ENCODE data around the gene ATP8B3.
A peak's percentile ranks its signal among the peaks of the same experiment; 100 is the strongest.
"Not testable (repeated sequence)": the region's sequence is repeated elsewhere in the genome, so short reads cannot be mapped to it uniquely, and the experiment has no call there.

Gene ATP8B3

DNA sequence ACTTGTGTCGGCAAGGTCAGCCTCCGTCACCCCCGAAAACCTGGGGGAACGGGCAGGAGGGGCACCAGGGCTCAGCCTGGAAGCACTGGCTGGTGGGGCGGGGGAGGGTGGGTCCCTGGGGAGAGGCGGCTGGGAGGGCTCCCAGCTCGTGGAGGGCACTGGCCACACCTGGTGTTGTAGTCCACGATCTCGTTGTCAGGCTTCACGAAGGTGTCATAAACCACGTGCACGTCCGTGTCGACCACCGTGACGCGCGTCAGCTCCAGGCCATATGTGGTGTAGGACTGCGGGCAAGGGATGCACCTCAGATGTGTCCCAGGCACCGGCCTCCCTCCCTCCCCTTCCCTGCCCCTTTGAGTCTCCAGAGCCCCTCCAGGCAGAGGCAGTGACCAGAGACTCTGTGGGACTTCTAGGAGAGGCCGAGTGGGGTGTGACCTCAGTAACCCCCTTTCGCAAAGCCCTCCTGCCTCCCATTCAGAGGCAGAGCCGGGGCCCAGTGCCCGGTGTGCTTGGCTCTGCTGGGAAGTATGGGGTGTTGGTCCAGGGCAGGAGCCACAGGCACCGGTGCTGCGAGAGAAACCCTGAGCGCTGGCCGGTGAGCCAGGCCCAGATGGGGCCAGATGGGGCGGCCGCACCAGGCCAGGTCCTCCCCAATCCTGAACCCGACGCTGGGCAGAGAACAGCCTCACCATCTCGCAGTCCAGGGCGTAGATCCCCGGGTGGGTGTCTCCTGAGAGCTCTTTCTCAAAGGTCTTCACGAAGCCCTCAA lies 4.6 kb upstream of the ATP8B3 start:
- DNase-seq, result no peak

DNA sequence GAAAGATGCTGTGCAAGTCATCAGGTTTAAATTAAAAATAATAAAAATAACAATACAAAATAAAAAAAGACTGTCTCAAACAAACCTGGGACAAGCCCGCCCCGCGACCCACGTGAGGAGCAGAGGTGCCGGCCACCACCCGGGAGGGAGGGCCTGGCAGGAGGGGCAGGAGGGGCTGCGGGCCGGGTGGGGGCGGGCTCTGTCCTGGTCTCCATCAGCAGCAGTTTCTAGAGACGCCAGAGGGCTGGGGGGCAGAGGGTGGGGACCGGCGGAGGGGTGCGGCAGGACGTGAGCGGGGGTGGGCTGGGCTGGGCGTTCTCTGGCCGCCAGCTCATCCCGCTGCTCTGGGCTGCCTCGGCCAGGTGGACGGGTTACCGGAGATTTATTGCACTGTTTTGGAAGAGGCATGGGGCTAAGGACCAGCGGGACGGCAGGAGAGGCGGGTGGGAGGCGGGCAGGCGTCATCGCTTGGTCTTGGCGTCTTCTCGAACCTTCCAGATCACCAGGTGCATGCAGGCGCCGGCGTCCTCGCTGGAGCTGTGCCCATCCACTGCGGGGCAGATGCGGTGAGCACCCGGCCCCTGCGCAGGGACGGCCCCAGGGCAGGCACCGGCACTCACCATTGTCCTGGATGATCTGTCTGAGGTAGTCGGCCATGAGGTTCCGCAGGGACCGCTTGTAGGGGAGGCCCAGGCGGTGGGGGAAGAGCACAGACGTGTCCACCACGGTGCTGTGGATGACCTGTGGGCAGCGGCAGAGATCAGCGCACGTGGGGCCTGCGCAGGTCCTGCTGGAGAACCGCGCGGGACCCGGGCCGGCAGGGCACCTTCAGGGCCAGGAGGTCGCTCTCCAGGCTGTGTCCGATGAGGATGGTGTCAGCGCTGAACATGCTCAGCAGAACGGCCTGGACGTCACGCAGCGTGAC lies 3.8 kb upstream of the ATP8B3 start:
- no peak for DNase-seq

GRCh38 chr19:1814833-1815604 lies 2.9 kb upstream of the ATP8B3 start:
- no peak for DNase-seq

DNA sequence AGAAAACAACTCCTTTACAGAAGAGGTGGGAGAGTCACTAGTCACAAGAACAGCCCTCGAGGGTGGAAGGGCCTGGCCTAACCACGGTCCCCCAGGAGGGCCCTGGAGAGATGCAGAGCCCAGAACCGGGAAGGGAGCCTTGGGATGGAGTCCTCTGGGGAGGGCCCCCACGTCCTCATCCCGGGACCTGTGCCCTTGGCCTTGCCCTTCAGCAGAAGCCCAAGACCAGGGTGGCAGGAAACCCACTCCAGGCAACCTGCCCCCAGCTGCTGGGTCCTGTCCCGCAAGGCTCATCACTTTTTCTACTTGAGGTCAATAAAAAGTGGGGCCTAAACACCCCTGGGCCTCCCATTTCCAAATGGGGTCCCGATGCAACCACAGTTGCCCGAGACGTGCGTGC lies 2.3 kb upstream of the ATP8B3 start:
- no peak for DNase-seq

DNA sequence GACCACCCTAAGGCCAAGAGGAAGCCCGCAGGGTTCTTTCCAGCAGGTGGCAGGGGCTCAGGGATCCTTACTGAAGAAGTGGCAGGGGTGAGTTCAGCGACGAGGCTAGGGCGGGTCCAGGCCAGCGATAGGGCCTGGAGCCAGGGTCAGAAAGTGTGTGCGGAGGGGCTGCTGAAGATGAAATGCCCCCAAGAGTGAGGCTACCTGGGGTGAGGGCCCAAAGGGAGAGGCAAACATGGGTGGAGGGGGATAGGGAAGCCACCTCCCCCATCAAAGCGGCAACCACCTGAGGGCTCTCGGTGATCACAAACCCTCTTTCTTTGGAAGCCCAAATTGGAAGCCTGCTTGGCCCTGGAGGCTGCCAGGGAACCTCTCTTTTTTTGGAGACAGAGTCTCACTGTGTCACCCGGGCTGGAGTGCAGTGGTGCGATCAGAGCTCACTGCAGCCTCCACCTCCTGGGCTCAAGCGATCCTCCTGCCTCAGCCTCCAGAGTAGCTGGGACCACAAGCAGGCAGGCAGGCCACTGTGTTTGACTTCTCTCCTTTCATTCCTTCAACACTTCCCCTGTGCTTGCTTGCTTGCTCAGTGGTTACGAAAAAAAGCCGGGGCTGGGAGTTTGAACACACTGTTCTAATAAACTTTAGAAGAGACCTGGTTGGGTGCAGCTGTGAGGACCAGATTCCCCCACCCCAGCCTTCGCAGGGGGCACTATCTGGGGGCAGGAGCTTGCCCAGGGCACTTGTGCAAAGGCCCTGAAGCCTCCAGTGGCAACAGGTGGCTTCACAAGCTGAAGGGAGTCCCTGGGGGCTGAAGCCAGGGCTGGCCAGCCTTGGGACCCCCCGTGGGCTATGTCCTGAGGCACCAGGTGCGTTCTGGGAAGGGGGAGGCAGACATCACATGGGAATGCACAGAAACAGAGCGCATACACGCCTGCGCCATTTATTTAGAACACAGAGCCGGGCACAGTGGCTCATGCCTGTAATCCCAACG lies 1.4 kb upstream of the ATP8B3 start:
- DNase-seq, result no peak

DNA sequence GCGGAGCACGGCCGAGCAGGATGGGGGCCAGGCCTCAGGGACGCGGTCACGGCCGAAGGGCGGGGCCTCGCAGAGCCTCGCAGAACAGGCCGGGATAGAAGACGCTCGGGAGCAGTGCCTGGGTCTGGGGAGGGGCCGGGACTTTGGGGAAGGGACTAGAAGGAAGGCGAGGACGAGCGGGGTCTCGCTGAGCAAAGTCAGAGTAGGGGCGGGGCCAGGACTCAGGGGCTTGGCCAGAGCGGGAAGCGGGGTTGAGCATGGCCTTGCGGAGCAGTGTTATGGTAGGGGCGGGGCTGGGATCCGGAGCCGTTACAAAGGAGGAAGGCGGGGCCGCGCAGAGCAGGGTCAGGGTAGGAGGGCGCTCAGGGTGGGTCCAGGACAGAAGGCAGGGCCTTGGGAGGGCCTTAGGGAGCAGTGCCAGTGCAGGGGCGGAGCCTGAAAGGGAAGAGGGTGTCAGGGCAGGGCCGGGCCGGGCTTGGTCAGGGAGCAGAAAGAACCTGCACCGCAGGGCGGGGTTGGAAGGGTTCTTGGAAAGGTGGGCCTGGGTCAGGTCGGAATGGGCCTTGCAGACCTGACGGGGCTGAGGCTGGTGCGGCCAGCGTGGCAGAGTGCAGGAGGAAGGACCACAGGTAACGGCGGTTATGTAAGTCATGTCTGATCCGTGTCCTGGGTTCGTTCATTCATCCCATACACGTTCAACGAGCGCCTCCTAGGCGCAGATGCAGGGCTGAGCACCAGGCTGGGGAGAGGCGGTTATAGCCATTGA lies 533 bp upstream of the ATP8B3 start:
- DNase-seq, result peak; percentile 94

- peak; percentile 41 for DNase-seq
Observed at GRCh38 chr19:1811472-1811894, 593 bp downstream of the ATP8B3 start.

DNA sequence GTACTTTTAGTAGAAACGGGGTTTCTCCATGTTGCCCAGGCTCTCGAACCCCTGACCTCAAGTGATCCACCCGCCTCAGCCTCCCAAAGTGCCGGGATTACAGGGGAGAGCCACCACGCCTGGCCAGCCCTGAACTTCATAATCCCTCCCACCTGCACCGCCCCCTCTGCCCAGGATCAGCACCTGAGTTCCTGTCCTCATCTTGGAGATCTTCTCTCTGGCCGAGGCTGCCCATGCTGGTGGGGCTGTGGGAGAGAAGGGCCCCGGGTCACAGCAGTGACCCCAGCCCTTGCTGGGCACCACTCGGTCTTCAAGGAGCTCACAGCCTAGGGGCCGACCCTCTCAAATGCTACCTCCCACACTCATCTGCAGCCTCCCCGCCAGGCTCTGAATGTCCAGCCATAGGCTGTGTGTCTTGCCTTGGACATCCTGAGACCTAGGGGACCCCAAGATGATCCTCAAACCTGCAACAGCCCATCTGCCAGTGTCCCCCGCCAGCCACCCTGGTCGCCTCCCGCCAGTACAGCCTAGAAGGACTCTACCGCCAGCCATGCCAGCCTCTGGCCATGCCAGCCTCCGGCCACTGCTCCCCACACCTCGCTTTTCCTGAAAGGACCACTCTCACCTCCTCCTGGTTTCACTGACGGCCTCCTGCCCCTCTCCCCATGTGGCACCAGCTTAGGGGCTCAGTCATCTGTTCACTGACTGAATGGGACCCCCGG lies 1.5 kb downstream of the ATP8B3 start:
- no peak for DNase-seq

GRCh38 chr19:1809678-1810077 lies 2.4 kb downstream of the ATP8B3 start:
- no peak for DNase-seq

DNA sequence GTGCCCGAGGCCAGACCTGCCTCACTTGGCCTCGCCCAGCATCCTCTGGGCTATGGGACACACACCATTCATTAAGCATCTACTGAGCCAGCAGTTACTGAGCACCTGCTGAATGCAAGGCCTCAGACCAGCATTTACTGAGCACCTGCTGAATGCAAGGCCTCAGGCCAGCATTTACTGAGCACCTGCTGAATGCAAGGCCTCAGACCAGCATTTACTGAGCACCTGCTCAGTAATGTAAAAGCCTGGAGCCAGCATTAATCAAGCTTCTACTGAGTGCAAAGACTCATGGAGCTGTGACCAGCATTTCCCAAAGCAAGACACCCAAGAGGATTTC lies 3.7 kb downstream of the ATP8B3 start:
- no peak for DNase-seq

DNA sequence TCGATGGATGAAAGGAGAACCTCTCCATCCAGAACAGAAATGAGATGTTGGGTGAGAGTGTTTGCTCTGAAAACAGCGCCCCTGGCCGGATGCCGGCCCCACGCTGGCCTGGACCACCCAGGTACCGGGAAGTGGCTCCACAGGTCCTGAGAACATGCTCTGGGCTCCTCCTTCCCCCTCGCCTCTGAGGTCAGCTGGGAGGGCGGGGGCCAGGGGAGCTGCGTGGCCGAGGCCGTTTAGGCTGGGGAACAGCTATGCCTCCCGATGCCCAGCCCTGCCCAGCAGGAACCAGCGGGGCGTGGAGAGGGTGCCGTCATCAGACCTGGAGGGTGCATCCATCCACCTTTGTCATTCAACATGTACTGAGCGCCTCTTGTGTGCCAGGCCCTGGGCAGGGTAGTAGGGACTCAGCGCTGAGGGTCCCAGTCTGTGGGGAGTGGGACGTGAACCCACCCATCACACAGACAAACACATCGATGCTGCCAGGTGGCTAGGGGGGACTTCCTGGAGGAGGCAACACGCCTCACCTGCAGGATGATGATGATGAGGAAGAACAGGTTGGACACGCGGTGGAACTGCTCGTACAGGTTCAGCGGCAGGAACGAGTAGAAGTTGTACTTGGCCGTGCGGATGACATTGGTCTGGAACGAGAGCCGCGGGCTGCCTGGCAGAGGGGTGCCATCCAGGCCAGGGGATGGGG lies 4.2 kb downstream of the ATP8B3 start:
- no peak for DNase-seq

DNA sequence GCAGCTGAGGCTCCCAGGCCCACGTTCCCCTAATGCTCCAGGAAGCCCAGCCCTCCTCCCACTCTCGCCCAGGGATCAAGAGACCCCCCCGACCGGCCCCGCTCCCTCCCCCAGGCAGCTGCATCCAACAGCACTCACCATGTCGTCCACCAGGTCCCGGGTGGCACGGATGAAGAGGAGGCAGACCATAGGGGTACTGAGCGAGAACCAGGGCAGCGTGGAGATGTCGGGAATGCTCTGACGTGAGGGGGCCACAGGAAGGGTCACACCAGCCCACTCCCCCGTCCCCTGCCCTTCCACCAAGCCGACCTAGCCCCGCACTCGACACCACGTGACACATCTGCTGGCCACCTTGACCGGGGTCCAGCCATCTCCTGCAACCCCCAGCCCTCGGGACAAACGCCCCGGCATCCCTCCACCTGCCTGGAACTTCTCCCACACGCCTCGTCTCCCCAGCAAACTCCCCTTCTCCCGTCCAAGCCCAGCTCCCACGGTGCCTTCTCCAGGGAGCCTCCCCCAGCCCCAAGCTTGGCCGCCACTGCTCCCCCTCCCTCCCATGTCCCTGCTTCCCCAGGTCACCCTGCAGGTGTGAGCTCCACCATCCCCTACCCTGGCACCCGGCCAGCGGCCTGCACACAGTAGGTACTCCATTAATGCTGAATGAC lies 4.9 kb downstream of the ATP8B3 start:
- no peak for DNase-seq

DNA sequence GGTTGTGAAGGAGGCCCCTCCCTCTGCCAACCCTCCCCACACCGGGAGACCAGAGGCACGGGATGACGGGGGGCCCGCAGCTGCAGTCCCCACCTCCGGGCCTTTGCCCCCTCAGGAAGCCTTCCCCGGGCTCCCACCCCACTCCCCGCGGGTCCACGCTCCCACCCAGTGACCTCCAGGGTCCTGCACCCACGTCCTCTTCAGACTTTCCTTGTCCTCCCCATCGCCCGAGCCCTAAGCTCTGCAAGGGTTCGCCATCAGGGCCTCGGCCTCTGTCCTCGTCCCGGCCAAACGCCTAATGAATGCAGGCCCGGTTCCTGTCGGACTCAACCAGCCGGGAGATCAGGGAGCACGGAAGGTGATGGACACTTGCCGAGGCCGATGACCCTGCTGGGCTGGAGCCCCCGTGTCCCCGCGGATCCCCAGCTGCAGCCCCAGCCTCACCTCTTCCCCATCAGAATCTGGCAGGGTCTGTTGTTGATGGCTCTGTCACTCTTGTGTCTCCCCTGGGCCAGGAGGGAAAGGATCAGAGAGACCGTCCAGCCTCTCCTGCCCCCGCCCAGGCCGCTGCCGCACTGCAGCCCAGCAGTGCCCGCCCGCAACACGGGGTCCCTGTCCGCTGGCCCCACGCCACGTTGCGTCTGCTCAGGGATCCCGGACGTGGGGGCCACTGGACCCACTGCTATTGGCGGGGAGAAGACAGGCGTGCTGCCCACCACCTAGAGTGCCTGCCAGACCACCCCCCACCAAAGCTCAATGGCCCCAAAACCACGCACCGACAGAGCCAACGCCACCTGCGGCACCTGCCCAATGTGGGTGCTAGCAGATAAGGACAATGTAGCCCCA lies 5.7 kb downstream of the ATP8B3 start:
- no peak for DNase-seq

DNA sequence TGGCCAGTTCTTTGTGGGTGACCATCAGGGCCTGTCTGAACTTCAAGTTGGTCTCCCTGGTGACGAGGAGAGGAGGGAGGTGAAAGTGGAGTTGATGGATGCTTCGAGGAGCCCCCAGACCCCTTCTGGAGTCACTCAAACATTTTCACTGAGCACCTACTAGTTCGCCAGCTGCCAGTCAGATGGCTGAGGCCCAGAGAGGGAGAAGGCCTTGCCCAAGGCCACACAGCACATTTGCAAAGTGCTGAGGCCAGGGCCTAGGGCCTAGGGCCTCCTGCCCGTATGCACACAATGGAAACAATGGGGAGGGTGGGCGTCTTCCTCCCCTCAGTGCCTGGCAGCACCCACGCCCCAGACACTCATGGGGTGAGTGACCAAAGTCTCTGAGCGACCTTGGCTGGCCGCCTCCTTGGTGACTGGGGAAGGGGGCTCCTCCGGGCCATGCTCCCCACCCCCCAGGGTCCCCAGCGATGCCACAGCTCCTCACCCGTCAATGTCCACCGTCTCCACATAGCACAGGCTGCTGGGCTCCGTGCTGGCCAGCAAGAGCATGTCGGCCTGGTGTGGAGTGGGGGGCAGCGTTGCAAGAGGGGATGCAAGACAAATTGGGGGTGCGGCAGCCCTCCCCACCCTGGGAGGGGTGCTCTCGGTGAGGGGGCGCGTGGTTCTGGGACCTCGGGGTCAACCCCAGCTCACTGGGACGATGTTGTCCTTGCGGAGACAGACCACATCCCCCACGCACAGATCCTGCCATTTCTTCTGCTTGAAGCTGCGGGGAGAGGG lies 6.5 kb downstream of the ATP8B3 start:
- DNase-seq, result no peak

GRCh38 chr19:1804858-1805257 lies 7.2 kb downstream of the ATP8B3 start:
- no peak for DNase-seq

GRCh38 chr19:1799695-1800342 lies 12.3 kb downstream of the ATP8B3 start:
- DNase-seq, result no peak

DNA sequence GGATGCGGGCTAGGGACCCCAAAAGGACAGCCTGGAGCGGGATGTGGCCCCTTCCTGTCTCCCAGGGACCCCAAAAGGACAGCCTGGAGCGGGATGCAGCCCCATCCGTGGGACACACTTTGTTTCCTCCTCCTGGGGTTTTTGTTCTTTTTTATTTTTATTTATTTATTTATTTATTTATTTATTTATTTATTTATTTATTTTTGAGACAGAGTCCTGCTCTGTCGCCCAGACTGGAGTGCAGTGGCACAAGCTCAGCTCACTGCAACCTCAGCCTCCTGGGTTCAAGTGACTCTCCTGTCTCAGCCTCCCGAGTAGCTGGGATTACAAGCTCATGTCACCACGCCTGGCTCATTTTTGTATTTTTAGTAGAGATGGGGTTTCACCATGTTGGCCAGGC lies 14.8 kb downstream of the ATP8B3 start:
- DNase-seq, result not testable (repeated sequence)

Data from kidney glomerular epithelial cell (primary cell).